ENCODE data around the gene MSH5. TPM values are rescaled to one million over a fixed set of nuclear protein-coding genes. Genes with fewer than 3 reads are reported as not detected.

The MSH5 gene
- total RNA-seq, 4 donors from 2014 or later, result 7.8 to 13.8 (median 11.4) TPM

DNA sequence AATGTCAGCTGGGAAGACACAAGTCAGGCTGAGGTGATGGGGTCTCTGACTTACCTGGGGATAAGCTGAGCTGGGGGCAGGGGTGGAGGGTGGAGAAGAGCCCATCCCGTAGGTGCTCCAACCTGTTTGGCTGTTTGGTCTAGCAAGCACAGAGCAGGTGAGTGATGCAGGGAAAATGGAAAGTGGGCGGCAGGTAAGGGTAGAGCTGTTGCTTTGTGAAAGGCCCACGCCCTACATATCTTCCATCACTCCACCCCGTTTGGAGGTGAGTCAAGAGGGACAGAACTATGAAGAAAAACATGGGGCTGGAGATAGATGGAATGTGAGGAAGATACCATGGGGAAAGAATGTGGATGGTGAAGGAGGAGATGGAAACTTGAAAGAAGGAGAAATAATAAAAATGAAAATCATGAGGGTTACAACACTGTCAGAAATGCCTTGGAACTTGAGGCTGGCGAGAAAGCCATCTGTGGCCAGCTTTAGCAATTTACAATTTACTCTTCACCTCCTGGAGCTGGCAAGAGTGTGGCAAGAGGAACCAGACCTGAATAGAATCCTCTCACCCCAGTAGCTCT, 19.5 kb upstream of the MSH5 start:
- intact Hi-C loops (cut with DNase I; ENCODE audit: low total_unique reads), result no loop called here
- H3K4me3 ChIP-seq (ENCODE audit: low read depth, poor library complexity, severe bottlenecking), result no peak overlapping the region
- WGBS, 2 donors, result 50 to 59% methylated on average over 5 of the region's 5 CpGs

DNA sequence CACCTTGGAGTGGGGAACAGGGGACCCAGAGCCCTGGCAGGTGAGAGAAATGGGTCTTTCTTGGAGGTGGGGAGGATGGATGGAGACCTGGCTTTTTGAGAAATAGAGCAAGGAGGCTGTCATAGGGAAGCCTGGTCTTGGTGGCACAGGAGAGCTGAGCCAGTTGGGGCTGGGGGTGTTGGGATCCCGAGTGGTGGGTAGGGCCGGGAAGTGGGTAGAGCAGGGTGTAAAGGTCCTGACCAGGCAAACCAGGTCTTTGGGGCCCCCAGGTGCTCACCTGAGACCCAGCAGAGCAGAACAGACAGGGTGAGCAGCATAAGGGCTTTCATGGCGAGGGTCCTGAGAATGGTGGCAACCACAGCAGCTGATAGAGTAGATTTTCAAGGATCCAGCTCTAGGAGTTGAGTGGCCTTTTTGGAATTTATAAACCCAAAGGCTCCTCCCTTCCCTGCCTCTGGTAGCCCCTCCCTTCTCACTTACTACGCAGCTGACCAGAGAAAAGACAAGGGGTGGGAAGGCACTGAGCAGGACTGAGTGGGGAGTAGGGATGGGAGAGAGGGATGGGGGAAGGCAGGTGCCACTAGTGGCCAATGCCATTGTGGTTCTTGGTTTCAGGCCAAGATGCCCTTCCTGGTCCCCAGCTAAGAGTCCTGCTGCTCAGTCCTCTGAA, 18.3 kb upstream of the MSH5 start, which contains the start of gene LY6G6C:
Gene LY6G6C (minus strand): TSS at position 396 of the 670 bp plus-strand sequence. CDS start 67 bp downstream, at position 329.
- WGBS, 2 donors, result 80 to 91% methylated on average over 4 of the region's 4 CpGs
- no peak for DNase-seq (ENCODE audit: low spot score in 2 of 2)
- intact Hi-C loops (cut with DNase I; ENCODE audit: low total_unique reads), result no loop called here

More for the DNA sequence above, 19.5 kb upstream of the MSH5 start:
- TF ChIP-seq, protein P1, sequence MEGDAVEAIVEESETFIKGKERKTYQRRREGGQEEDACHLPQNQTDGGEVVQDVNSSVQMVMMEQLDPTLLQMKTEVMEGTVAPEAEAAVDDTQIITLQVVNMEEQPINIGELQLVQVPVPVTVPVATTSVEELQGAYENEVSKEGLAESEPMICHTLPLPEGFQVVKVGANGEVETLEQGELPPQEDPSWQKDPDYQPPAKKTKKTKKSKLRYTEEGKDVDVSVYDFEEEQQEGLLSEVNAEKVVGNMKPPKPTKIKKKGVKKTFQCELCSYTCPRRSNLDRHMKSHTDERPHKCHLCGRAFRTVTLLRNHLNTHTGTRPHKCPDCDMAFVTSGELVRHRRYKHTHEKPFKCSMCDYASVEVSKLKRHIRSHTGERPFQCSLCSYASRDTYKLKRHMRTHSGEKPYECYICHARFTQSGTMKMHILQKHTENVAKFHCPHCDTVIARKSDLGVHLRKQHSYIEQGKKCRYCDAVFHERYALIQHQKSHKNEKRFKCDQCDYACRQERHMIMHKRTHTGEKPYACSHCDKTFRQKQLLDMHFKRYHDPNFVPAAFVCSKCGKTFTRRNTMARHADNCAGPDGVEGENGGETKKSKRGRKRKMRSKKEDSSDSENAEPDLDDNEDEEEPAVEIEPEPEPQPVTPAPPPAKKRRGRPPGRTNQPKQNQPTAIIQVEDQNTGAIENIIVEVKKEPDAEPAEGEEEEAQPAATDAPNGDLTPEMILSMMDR (IDR thresholded peaks at IDR 0.05), result no peak
- no peak for TF ChIP-seq POLR2A (IDR thresholded peaks at IDR 0.05)
- DNase-seq (ENCODE audit: low spot score in 2 of 2), result no peak

DNA sequence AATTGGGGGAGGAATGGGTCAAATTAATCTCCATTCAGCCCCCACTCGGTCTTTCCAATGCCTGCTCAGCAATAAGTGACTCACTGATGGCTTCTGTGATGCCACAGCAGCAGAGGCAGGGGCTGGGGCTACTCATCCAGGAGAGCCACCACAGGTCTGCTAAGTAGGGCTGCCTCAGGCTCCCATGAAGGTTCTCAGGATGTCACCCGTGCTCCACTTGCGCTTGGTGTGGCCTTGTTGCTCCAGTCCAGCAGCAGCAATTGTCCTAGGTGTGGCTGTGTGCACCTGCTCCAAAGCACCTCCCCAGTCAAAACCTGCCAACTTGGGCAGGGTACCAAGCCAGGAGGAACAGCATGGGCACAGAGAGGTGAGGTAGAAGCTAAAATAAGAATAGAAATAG, 17.6 kb upstream of the MSH5 start:
- no peak overlapping the region for H3K4me3 ChIP-seq (ENCODE audit: low read depth, poor library complexity, severe bottlenecking)
- no peak for DNase-seq (ENCODE audit: low spot score in 2 of 2)
- intact Hi-C loops (cut with DNase I; ENCODE audit: low total_unique reads), result no loop called here
- TF ChIP-seq POLR2A (IDR thresholded peaks at IDR 0.05), result no peak
- TF ChIP-seq, protein P1 (IDR thresholded peaks at IDR 0.05), result no peak
- 78% methylated on average over 3 of the region's 3 CpGs for WGBS, 2 donors

More for the DNA sequence above, 18.3 kb upstream of the MSH5 start, which contains the start of gene LY6G6C:
- TF ChIP-seq, protein P1 (IDR thresholded peaks at IDR 0.05), result no peak
- TF ChIP-seq POLR2A (IDR thresholded peaks at IDR 0.05), result no peak
- H3K4me3 ChIP-seq (ENCODE audit: low read depth, poor library complexity, severe bottlenecking), result no peak within 1 kb of the TSS

DNA sequence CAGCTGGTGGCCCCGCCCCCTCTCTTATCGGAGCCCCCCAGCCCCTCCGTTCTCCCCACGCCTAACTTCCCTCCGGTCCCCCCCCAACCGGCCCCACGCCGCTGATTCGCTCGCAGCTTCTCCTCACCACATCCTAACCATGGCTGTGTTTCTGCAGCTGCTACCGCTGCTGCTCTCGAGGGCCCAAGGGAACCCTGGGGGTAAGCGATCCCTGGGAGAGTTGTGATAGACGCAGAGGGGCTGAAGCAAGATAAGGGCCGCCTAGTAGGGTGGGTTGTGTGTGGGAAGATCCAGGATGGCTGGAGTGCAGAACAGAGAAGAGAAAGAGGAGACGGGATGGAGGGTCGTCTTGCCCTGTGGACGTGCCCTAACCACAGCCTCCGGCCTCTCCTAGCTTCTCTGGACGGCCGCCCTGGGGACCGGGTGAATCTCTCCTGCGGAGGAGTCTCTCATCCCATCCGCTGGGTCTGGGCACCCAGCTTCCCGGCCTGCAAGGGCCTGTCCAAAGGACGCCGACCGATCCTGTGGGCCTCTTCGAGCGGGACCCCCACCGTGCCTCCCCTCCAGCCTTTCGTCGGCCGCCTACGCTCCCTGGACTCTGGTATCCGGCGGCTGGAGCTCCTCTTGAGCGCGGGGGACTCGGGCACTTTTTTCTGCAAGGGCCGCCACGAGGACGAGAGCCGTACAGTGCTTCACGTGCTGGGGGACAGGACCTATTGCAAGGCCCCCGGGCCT, 16.4 kb upstream of the MSH5 start, which contains the start of gene MPIG6B:
Gene MPIG6B (plus strand): TSS at position 129 of the 735 bp plus-strand sequence. CDS start 11 bp downstream, at position 140.
- H3K4me3 ChIP-seq (ENCODE audit: low read depth, poor library complexity, severe bottlenecking), result no peak within 1 kb of the TSS
- TF ChIP-seq, protein P1 (IDR thresholded peaks at IDR 0.05), result no peak
- TF ChIP-seq POLR2A (IDR thresholded peaks at IDR 0.05), result no peak
- WGBS, 2 donors, result 74 to 82% methylated on average over 37 to 46 of the region's 46 CpGs
- no peak for DNase-seq (ENCODE audit: low spot score in 2 of 2)
- intact Hi-C loops (cut with DNase I; ENCODE audit: low total_unique reads), result no loop called here

DNA sequence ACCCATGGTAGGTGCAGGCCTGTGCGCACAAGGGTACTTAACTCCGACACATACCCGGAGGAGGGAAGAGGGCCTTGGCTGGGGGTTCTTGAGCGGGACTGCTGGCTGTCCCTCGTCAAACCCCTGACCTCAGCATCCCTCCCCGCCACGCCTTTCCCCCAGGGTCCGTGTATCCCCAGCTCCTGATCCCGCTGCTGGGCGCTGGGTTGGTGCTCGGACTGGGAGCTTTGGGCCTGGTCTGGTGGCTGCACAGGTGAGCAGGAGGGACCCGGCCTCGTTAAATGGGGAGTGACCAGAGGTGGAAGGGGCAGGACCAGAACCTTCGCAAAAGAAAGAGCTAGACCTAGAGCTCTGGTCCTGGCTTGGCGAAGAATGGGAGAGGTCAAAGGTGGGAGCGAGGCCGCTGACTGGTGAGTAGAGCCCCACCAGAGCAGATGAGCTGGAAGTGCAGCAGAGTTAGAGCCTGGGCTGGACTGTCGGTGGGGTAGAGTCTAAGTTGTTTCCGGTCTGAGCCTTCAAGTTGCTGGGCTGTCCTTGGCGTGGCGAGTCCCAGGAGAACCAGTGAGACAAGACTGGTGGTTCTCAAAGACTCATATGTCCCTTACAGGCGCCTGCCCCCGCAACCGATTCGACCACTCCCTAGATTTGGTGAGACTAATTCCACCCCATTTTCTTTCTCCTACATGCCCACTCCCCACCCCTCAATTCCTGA, 15.7 kb upstream of the MSH5 start:
- no peak overlapping the region for H3K4me3 ChIP-seq (ENCODE audit: low read depth, poor library complexity, severe bottlenecking)
- DNase-seq (ENCODE audit: low spot score in 2 of 2), result no peak
- TF ChIP-seq, protein P1 (IDR thresholded peaks at IDR 0.05), result no peak
- no peak for TF ChIP-seq POLR2A (IDR thresholded peaks at IDR 0.05)
- 83 to 86% methylated on average over 25 of the region's 25 CpGs for WGBS, 2 donors
- intact Hi-C loops (cut with DNase I; ENCODE audit: low total_unique reads), result no loop called here
